HG02981 (cell line): Measurements from ENCODE around the gene SSH3.

Source experiments
- ATAC-seq: cut with Tn5 transposase; IDR thresholded peaks from one replicate; pipeline ENCODE4 v1.9.1; 2021; ENCODE audit warnings: mild to moderate bottlenecking, moderate library complexity; ENCODE audit not compliant: unreplicated experiment

Gene SSH3

GRCh38 chr11:67279589-67280340, 23.6 kb upstream of the SSH3 start:
- ATAC-seq: no peak

GRCh38 chr11:67280341-67280787, 23.0 kb upstream of the SSH3 start:
- ATAC-seq: no peak

- ATAC-seq: no peak
Measured at GRCh38 chr11:67280788-67281551, 22.4 kb upstream of the SSH3 start.

- ATAC-seq: no peak
Measured at GRCh38 chr11:67281552-67282150, 21.7 kb upstream of the SSH3 start.

- ATAC-seq: no peak
Measured at GRCh38 chr11:67282155-67282875, 21.0 kb upstream of the SSH3 start.

GRCh38 chr11:67282876-67283371, 20.4 kb upstream of the SSH3 start:
- no peak for ATAC-seq

- ATAC-seq: no peak
Measured at GRCh38 chr11:67283481-67283963, 19.8 kb upstream of the SSH3 start.

- ATAC-seq: no peak
Measured at GRCh38 chr11:67284811-67285540, 18.4 kb upstream of the SSH3 start.

- ATAC-seq: no peak
Measured at GRCh38 chr11:67285541-67286498, 17.5 kb upstream of the SSH3 start.

GRCh38 chr11:67286621-67287333, 16.6 kb upstream of the SSH3 start:
- ATAC-seq: no peak

- no peak for ATAC-seq
Measured at GRCh38 chr11:67287355-67288197, 15.8 kb upstream of the SSH3 start.

GRCh38 chr11:67288198-67288451, 15.2 kb upstream of the SSH3 start:
- ATAC-seq: no peak

GRCh38 chr11:67288452-67289225, 14.7 kb upstream of the SSH3 start:
- ATAC-seq: peak; percentile 58

GRCh38 chr11:67289226-67289650, 14.1 kb upstream of the SSH3 start, which contains the start of gene ANKRD13D:
ANKRD13D (plus strand) TSS chr11:67289303; CDS start chr11:67289461, 158 bp downstream.
- peak; percentile 41 for ATAC-seq

GRCh38 chr11:67289651-67290479, 13.5 kb upstream of the SSH3 start:
- no peak for ATAC-seq

GRCh38 chr11:67290801-67291200, 12.5 kb upstream of the SSH3 start:
- ATAC-seq: no peak
